GM19023 (cell line): ENCODE results near the gene SLC6A13.

Experiments used
- ATAC-seq: cut with Tn5 transposase; IDR thresholded peaks from one replicate; pipeline ENCODE4 v1.9.1; 2021; ENCODE audit warnings: mild to moderate bottlenecking, moderate library complexity; ENCODE audit not compliant: unreplicated experiment

Gene SLC6A13

DNA sequence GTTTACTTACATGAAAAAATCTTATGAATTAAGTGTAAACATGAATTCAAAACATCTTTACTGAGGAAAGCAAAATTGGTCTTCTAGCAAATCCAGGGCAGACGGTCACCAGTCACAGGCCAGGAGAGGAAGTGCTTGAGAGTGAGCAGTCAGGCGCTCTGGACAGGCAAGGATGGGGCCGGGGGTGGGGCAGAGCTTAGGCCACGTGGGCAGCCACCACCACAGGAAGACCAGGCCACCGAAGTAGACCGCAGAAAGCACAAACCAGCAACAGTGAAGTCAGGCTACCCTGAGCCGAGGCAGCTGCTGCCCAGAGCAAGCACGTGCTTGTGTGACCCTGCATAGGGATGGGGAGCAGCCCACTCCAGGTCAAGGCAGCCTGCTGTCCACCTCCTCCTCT, 82.2 kb downstream of the SLC6A13 start:
- ATAC-seq: no peak

DNA sequence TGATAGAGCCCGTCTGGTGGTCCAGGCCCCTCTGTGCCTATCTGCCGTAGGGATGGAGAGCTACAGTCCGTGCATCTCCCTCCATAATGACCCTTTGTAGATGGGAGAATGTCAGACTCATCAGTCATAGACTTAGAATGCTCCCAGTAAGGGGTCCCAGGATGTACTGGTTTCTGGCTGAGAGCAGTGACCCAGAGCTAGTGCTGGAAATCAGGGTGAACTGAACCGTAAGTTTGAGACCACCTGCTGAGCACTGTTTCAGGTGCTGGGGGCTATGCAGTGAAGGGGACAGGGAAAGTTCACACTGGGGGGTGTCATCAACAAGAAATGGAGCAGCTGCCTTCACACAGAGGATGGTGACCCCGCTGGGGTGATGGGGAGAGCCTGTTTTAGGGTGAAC, 82.8 kb downstream of the SLC6A13 start:
- no peak for ATAC-seq

DNA sequence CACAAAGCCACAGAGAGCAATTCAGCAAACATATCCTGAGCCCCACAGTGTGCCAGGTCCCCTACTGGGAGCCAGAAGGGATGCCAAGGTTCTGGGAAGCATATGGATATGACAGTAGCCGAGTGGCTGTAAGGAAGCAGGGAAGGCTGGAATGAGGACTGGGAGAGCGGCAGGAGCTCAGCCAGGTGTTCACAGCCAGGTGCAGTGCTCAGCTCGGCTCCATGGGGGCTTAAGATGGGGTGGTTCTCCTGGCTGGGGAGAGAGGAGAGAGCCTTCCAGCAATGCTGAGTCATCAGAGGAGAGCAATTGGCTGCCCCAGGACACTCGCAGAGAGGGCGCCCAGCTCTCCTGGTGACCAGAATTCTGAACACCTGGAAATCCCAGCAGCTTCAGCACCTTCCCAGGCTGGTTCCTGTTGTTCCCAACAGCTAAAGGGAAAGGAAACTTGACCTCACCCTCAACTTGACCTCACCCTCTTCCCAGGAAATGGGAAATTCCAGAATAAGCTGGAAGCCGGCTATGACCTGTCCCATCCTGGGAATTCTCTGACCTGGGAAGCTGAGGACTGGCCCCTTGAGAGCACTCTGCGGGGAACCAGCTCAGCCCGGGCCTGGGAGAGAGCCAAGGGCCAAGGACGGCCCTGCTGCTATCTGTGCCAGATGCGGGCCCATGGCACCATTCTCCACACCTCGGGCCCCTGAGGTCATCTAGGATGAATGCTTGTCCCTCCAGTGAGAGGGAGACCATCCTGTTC, 83.3 kb downstream of the SLC6A13 start:
- no peak for ATAC-seq

DNA sequence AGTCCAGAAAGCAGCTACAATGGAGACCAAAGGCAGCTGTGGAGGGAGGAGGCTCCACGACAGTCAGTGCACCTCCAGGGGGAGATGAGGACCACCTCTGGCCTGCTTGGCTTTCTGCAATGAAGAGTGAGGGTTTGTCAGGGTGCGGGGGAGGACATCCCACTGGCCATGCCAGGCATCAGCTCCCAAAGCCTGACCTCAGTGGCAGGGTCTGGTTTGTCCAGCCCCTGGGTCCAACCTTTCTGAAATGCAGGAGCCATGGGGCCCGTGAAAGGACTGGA, 83.9 kb downstream of the SLC6A13 start:
- no peak for ATAC-seq

DNA sequence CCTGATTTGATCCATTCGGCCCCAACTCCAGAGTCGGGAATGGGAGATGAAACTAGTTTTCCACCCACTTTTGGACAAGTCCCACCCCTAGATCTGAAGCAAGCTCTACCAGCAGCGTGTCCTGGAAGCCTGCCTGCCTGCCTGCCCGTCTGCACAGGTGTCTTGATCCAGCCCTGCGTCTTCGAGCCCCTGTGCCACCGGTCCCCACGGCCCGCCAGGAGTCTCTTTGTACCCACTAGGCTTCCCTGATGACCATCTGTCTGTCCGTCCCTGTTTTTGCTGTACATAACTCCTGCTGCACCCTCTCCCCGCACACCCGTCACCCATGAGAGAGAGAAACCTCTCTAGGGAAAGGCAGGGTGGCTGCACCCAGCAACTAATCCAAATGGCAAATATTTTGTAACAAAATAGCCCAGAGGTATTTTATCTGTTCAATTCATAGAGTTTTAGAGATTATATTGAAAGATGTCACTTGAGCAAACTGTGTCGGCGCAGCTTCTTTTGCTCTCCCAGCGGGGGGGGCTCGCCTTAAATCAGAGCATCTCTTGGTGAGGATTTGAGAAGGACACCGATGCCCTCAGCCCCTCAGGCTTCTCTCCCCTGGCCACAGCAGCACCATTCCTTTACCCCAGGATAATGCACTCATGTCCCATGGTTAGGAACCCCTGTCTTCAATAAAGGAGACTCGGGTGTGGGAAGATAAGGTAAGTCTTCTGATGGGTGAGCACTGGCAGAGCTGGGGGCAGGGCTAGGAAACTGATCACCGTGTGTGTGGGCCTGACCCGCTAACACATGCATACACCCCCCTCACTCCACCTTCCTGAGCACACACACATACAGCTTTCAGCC, 84.4 kb downstream of the SLC6A13 start:
- ATAC-seq: no peak

DNA sequence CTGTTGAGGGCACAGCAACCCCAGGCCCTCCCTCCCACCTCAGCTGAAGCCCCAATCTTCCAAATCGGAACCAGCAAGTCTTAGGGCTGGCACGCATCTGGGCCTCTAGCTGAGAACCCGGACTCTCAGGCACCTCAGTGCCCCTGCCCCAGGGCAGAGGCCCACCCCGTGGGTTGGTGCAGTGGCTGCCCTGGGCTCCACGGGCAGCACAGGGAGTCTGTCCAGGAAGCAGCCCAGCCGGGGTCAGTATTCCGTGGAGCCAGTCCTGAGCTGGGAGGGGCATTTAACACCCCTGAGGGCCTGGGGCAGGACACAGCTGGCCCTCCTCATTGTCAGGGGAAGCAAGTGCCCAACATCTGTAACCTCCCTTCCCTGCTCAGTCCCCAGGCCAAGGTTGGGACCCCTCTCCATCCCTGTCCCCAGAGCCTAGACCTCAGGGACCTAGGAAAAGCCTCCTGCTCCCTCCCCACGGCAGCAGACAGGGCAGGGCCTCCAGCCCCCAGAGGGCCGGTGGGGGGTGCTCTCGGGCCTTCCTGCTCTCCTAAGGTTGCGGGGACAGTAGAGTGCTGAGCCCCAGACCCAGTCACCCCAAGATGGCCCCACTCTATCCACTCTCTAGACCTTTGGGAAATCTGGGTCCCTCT, 85.2 kb downstream of the SLC6A13 start:
- ATAC-seq: no peak

DNA sequence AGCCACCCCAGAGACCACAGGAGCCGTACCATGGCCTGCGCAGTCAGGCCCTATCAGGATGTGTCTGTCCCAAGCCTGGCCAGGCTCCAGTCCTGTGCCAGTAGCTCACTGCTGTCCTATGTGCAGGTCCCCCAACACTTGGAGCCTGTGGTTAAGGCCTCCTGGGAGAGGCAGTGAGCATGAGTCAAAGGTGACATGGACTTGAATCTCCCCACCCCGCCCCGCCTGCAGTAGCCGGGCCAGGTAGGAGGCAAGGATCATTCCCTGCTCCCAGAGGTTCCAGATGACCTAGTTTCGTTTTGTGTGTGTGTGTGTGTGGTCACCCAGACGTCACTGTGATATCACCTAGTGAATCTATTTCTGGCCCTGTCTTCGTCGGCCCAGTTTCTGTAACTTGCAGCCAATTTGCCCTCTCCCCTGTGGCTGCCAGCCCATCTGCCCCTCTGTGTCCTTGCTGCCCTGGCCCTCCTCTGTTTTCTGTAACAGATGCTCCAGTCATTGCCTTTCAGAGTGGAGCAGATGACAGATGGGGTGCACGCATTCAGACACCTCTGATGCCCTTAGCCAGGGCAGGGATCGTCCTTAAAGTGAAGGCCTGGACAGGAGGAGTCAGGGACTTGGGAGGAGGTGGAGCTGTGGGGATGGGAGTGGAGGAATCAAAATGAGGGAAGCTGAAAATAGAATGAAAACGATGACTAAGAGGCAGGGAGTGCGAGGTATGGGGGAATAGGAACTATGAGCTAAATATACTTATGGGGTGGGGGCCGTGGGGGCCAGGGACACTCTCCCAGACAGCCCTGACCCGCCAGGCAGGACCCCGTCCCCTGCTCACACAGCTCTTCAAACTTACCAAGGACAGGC, 86.1 kb downstream of the SLC6A13 start:
- ATAC-seq: no peak

DNA sequence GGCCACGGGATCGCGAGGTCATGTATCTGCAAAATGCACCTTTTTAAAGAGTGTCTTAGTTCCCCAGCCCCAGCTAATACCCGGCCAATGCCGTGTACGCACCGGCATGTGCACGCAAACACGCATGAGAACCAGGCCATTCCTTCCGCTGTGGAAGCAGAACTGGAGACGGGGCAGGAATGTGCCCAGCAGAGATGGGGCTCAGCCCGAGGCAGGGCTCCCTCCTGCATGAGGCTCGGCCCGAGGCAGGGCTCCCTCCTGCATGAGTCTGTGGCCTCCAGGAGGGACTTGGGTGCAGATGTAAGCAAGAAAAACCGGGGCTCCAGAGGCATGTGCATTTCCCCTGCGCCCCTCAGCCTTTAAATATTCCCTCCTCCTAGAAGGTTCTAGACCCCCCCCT, 86.9 kb downstream of the SLC6A13 start:
- ATAC-seq: no peak

DNA sequence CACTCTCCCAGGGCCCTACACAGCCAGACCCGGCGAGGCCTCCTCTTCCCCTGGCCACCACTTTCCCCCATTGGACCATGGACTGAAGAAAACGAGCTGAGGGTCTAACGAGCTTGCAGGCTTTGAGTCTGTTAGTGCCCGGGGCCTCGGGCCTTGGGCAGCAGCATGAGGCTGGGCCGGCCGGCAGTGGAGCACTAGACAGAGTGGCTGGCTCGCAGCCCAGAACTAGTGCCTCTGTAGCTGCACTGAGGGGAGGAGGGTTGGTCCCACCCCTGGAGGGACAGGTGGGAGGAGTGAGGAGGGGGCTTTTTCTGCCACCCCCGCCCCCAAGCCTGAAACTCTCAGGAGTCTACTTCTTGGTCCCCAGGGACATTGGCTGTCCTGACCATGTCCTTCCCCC, 87.4 kb downstream of the SLC6A13 start:
- no peak for ATAC-seq

DNA sequence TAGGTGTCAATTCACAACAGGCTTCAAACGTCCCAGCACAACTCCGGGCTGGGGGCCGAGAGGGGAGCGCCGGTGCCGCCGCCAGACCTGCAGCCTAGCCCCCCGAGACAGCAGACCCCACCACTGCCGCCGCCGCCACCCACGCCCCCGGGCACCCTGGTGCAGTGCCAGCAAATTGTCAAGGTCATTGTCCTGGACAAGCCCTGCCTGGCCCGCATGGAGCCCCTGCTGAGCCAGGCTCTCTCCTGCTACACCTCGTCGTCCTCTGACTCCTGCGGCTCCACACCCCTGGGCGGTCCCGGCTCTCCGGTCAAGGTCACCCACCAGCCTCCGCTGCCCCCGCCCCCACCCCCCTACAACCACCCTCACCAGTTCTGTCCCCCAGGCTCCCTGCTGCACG, 88.0 kb downstream of the SLC6A13 start:
- ATAC-seq: no peak

DNA sequence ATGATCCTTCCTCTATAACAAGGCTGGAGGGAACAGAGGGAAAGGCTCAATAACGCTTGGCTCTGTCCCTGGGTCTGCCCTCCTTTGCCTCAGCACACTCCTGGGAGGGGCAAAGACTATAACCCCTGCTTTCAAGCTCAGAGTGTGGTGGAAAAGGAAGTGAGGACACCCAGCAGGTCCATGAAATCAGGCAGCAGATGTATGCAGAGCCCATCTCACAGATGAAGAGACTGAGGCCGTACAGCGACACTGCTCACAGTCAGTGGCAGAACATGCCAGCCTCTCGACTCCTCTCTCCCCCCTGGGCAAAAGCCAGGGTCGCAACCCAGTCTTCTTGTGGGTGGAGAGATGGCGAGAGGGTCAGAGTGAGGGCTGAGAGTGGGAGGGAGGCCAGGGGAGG, 88.5 kb downstream of the SLC6A13 start:
- ATAC-seq: no peak

DNA sequence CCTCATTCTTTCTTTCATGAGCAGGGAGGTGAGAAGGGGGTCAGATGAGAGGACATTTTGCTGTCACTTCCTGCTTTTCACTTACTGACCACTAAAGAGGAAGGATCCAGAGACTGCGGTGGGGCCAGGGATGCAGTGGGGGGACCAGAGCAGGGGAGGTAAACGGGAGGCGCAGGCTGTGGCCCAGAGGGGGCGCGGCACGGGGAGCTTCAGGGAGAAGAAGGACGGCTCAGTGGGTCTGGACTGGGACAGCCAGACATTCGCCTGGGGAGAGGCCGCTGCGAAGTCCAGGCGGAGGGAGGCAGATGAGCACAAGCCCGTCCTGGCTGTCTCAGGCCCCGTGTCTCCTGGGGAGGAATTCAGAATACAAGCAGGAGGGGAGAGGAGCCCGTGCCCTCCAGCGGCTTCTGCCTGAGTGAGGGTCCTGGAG, 89.9 kb downstream of the SLC6A13 start:
- no peak for ATAC-seq

DNA sequence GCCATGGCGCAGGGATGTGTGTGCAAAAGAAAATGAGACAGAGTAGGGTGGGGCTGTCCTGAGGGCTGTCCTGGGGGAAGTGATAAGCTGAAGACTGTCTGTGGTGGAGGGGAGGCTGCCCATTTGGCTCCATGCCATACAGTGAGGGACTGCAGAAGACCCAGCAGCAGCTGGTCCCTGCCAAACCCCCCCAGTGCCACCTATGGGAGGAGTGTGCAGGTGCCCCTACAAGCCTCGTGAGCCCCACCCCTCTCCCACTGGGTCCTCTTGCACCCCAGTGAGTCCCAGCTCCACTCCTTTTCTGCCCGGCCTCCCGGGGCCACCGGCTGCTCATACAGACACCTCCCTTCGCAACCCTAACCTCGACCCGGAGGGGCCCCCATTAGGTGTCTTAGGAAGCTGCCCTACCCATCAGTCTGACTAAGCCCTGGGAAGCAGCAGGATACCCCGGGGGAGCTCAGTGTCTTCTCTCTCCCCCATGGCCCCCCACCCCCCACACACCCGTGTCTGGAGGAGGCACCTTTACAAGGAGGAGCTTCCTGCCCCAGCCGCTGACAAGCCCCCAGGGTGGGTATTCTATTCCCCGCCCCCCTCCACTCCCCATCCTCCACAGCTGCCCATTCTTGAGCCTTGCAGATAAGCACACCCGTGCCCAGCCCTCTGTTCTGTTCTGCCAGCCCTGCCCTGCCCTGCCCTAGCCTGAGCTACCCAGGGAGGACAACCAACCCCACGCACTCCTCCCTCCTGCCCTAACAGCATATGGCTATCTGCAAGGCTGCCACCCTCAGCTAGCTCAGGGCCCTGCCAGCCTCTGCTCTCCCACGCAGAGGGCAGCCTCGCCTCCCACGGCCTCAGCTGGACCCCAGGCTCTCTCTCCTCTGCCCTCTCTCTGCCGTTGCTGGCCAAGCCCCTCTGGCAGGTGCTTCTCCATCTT, 90.6 kb downstream of the SLC6A13 start:
- no peak for ATAC-seq

DNA sequence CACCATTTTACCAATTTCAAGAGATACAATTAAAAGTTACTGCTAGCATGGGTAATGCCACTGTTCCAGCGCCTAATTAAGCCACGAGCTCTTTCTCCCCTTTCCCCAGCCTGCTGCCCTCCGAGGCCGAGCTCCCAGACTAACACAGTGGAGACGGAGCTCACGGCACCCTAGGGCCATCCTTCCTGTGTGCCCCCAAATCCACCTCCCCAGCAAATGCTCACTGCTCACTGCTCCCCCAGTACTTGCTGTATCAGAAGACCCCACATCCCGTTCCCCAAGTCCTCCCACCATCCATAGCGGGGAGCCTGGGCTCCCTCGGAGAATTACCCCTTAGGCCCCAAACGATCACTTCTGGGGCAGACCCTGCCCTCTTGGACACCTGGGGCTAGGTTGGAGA, 91.4 kb downstream of the SLC6A13 start:
- ATAC-seq: no peak
